Keratinocyte (primary cell): ENCODE measurements around the gene SPOCK3. TPM values are rescaled to one million over a fixed set of nuclear protein-coding genes. Genes with fewer than 3 reads are reported as not detected.

Experiments
- DNase-seq: peaks from one replicate; pipeline ENCODE4 v3.0.0-alpha.2; 2011; ENCODE audit warnings: low read depth, missing footprints, low spot score
- FAIRE-seq: peaks from 2 replicates; lab custom pipeline; 2011; peaks lifted over from hg19 to GRCh38; lab: Jason Lieb, UNC
- H2AFZ ChIP-seq: 2 replicates; pipeline ENCODE4 v1.6.0; 2012; ENCODE audit warnings: low read length, control low read depth, inconsistent platforms; ENCODE audit not compliant: control insufficient read depth
- H3K27ac ChIP-seq: 2 replicates; pipeline ENCODE4 v1.5.1; 2011; ENCODE audit warnings: low read length; ENCODE audit not compliant: control insufficient read depth, insufficient read depth
- H3K27me3 ChIP-seq: 3 replicates; pipeline ENCODE4 v1.6.0; 2011; ENCODE audit warnings: low read length; ENCODE audit not compliant: control insufficient read depth, insufficient read depth; ENCODE audit errors: extremely low read depth
- H3K36me3 ChIP-seq, 2 experiments: 2 replicates in 1 of 2; 3 replicates in 1 of 2; pipeline ENCODE4 v1.5.1; 2011; ENCODE audit warnings: low read length in 2 of 2, mild to moderate bottlenecking in 1 of 2; ENCODE audit not compliant: control insufficient read depth in 2 of 2, insufficient read depth in 2 of 2; ENCODE audit errors: extremely low read depth in 1 of 2
- H3K4me1 ChIP-seq: 3 replicates; pipeline ENCODE4 v1.5.1; 2011; ENCODE audit warnings: low read length; ENCODE audit not compliant: control insufficient read depth, insufficient read depth; ENCODE audit errors: extremely low read depth
- H3K4me2 ChIP-seq: 3 replicates; pipeline ENCODE4 v1.6.0; 2011; ENCODE audit warnings: low read depth, low read length; ENCODE audit not compliant: control insufficient read depth, insufficient read depth; ENCODE audit errors: extremely low read depth
- H3K4me3 ChIP-seq, 3 experiments: fragments of 200-600 bp in 1 of 3; sonication (generic) in 1 of 3; 2 replicates in 2 of 3; 3 replicates in 1 of 3; pipeline ENCODE4 v1.5.1; 2011 to 2016; ENCODE audit warnings: low read length in 3 of 3, mild to moderate bottlenecking in 3 of 3, control low read depth in 2 of 3, inconsistent platforms in 1 of 3, low read depth in 1 of 3, mixed read lengths in 1 of 3, mixed run types in 1 of 3, moderate library complexity in 1 of 3; ENCODE audit not compliant: control insufficient read depth in 2 of 3, insufficient read depth in 2 of 3; ENCODE audit errors: extremely low read depth in 1 of 3
- H3K79me2 ChIP-seq: 2 replicates; pipeline ENCODE4 v1.6.0; 2012; ENCODE audit warnings: low read length; ENCODE audit not compliant: control insufficient read depth, insufficient read depth
- H3K9ac ChIP-seq: 3 replicates; pipeline ENCODE4 v1.6.0; 2011; ENCODE audit warnings: low read length; ENCODE audit not compliant: control insufficient read depth, insufficient read depth; ENCODE audit errors: extremely low read depth
- H3K9me1 ChIP-seq: 3 replicates; pipeline ENCODE4 v1.6.0; 2011; ENCODE audit warnings: low read length; ENCODE audit not compliant: control insufficient read depth, insufficient read depth; ENCODE audit errors: extremely low read depth
- H3K9me3 ChIP-seq: 2 replicates; pipeline ENCODE4 v1.5.1; 2012; ENCODE audit warnings: low read depth, low read length; ENCODE audit not compliant: control insufficient read depth
- H4K20me1 ChIP-seq: 3 replicates; pipeline ENCODE4 v1.6.0; 2011; ENCODE audit warnings: low read length; ENCODE audit not compliant: control insufficient read depth, insufficient read depth; ENCODE audit errors: extremely low read depth
- EZH2 ChIP-seq: IDR thresholded peaks from one replicate; pipeline ENCODE4 v1.6.1; 2012; ENCODE audit warnings: inconsistent platforms, mild to moderate bottlenecking, low read length, moderate library complexity
- dilution Hi-C: fragments of 300-500 bp; cut with MboI; formaldehyde crosslinking; loops from one replicate; pipeline ENCODE4 v1.7.0; 2020; ENCODE audit warnings: low sequenced_read_pairs; ENCODE audit not compliant: extremely low pct_ligation_motif_present
- polyA plus RNA-seq, 5 experiments: library from polyadenylated mRNA; depleted of rRNA in 3 of 5; stranded (reverse) in 3 of 5; stranded (forward) in 1 of 5; unstranded in 1 of 5; fragments of >200 nt; gene quantifications; 1 replicate in 1 of 5; 2 replicates in 3 of 5; 3 replicates in 1 of 5; pipeline versions ENCODE4 v1.2.1 to v1.2.3, GENCODE V29; 2011 to 2012; ENCODE audit warnings: missing spikeins in 2 of 5, low read depth in 1 of 5, low replicate concordance in 1 of 5
- TF ChIP-seq, protein P1 (sequence below), 3 experiments: IDR thresholded peaks in 1 of 3; conservative IDR thresholded peaks in 1 of 3; optimal IDR thresholded peaks in 1 of 3; 2 replicates in 2 of 3; 3 replicates in 1 of 3; pipeline versions ENCODE3 to v1.5.1; 2011; ENCODE audit warnings: low read length in 3 of 3, mild to moderate bottlenecking in 3 of 3, moderate library complexity in 2 of 3, control low read depth in 1 of 3, inconsistent platforms in 1 of 3; ENCODE audit not compliant: insufficient read depth in 2 of 3; ENCODE audit errors: extremely low read depth in 1 of 3

Gene SPOCK3
- polyA plus RNA-seq, 1 donor (not counting 4 experiments of a cell fraction or from before 2014, with no cell fraction given), result not detected

DNA sequence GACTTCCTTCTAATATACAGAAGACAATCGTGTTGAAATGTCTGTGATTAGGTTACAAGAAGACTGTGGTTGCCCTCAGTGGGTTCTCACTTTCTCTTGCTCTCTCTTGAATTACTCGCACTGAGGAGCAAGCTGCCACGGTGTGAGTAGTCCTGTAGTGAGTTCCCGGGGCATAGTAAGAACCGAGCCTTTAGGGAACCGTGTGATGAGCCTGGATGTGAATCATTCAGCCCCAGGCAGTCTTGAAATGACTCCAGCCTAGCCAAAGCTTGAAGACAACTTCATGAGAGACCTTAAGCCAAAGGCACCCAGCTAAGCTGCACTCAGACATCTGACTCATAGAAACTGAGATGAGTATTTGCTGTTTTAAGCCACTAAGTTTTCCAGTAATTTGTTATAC lies 292.7 kb downstream of the SPOCK3 start:
- Histone ChIP-seq H3K9ac (no peak overlapping the region), H3K9me3 (no peaks in the 10 kb centered on the region), H3K27ac (no peak overlapping the region), H2AFZ (no peak overlapping the region), H3K9me1 (no peaks in the 10 kb centered on the region), H4K20me1 (no peaks in the 10 kb centered on the region), H3K4me1 (no peaks in the 10 kb centered on the region), H3K4me3 (no peak overlapping the region), H3K4me2 (no peak overlapping the region), H3K79me2 (no peaks in the 10 kb centered on the region), H3K27me3 (no peaks in the 10 kb centered on the region), H3K36me3 (no peaks in the 10 kb centered on the region)
- DNase-seq, result no peak
- TF ChIP-seq, protein P1, sequence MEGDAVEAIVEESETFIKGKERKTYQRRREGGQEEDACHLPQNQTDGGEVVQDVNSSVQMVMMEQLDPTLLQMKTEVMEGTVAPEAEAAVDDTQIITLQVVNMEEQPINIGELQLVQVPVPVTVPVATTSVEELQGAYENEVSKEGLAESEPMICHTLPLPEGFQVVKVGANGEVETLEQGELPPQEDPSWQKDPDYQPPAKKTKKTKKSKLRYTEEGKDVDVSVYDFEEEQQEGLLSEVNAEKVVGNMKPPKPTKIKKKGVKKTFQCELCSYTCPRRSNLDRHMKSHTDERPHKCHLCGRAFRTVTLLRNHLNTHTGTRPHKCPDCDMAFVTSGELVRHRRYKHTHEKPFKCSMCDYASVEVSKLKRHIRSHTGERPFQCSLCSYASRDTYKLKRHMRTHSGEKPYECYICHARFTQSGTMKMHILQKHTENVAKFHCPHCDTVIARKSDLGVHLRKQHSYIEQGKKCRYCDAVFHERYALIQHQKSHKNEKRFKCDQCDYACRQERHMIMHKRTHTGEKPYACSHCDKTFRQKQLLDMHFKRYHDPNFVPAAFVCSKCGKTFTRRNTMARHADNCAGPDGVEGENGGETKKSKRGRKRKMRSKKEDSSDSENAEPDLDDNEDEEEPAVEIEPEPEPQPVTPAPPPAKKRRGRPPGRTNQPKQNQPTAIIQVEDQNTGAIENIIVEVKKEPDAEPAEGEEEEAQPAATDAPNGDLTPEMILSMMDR (optimal IDR thresholded peaks at IDR 0.05 in 1 of 3, IDR thresholded peaks at IDR 0.05 in 1 of 3, conservative IDR thresholded peaks at IDR 0.05 in 1 of 3; ENCODE audit: extremely low read depth in 1 of 3, insufficient read depth in 2 of 3, low read length in 3 of 3), result no peak
- TF ChIP-seq EZH2, result no peak
- FAIRE-seq, result no peak
- dilution Hi-C loops, result no loop called here

- Histone ChIP-seq H3K9ac (no peak overlapping the region), H3K9me3 (no peaks in the 10 kb centered on the region), H3K9me1 (no peaks in the 10 kb centered on the region), H3K4me2 (no peak overlapping the region), H3K4me3 (no peak overlapping the region), H3K27me3 (no peaks in the 10 kb centered on the region), H3K79me2 (no peaks in the 10 kb centered on the region), H3K27ac (no peak overlapping the region), H3K36me3 (no peaks in the 10 kb centered on the region), H4K20me1 (no peaks in the 10 kb centered on the region), H2AFZ (no peak overlapping the region), H3K4me1 (no peaks in the 10 kb centered on the region)
- TF ChIP-seq EZH2, result no peak
- TF ChIP-seq, protein P1 (optimal IDR thresholded peaks at IDR 0.05 in 1 of 3, IDR thresholded peaks at IDR 0.05 in 1 of 3, conservative IDR thresholded peaks at IDR 0.05 in 1 of 3; ENCODE audit: extremely low read depth in 1 of 3, insufficient read depth in 2 of 3, low read length in 3 of 3), result no peak
- DNase-seq (no peak), FAIRE-seq (no peak)
- dilution Hi-C loops, result no loop called here
These were observed 303.8 kb downstream of the SPOCK3 start for GRCh38 chr4:166930464-166930863.
